NCI-H1417 treated with DMSO at 0.1 percent for 48 hours (cell line): ENCODE results near the gene ADTRP.

Experiments used
- DNase-seq: peaks from one replicate; lab custom pipeline; 2025; lab: John Stamatoyannopoulos, UW

ADTRP gene

GRCh38 chr6:11722805-11723631 is 55.6 kb downstream of the ADTRP start:
- DNase-seq: no peak

- DNase-seq: no peak
These were observed 56.4 kb downstream of the ADTRP start for GRCh38 chr6:11722220-11722619.

DNA sequence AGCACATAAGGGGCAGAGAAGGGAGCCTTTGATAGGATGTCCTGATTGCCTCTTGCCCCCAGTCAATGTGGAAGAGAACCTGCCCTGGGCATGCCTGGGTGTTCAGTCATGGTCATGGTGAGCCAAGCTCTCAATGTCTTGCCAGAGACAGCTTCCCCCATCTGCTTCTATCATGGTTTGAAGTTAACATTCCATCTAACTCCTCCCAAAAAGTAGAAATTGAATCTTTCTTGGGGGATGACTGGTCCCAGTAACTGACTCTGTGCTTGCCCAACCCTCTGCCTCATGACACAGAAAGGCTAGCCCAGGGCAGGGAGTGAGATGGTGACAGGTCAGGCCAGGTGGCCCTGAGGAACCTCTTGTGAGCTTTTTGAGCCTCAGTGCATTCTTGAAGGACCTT is 60.1 kb downstream of the ADTRP start:
- no peak for DNase-seq

DNA sequence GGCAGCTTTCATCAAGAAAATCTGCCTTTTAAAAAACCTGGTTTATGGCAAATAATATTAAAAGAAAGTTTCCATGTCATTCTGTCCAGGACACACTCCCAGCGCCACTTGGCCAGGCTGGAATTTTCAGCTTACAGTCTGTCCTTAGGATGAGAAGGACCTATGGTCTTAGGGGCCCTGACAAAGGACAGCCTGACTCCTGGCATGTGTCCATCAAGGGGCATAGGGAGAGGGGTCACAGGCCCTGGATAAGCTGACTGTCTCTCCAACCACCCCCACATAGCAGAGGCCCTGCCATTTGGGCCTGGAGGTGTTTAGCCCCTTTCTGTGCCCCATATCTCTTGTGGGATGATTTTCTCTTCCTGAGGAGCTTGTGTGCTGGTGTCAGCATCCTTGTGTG is 60.6 kb downstream of the ADTRP start:
- no peak for DNase-seq

DNA sequence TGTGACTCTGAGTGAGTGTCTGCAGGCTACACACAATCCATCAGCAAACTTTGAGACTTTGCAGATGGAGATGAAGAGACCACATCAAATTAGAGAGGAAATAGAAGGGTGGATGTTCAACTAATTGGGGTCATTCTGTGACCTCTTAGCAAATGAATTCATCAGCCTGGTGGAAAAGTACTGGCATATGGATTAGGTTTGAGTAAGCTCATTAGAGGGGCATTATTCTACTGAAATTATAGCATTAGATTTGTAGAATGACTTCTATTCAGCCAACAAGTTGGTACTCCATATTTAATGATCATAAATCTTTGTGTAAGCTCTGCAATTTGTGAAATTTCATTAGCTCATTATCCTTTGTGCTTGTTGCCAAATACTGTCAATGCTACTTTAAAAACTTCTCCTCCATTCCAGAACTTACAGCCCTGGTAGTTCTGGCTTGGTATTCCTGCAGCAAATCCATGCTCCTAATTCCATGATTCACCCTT is 63.8 kb downstream of the ADTRP start:
- DNase-seq: no peak

GRCh38 chr6:11714116-11714797 is 64.3 kb downstream of the ADTRP start:
- no peak for DNase-seq

- no peak for DNase-seq
These were observed 65.8 kb downstream of the ADTRP start for GRCh38 chr6:11712760-11713159.

DNA sequence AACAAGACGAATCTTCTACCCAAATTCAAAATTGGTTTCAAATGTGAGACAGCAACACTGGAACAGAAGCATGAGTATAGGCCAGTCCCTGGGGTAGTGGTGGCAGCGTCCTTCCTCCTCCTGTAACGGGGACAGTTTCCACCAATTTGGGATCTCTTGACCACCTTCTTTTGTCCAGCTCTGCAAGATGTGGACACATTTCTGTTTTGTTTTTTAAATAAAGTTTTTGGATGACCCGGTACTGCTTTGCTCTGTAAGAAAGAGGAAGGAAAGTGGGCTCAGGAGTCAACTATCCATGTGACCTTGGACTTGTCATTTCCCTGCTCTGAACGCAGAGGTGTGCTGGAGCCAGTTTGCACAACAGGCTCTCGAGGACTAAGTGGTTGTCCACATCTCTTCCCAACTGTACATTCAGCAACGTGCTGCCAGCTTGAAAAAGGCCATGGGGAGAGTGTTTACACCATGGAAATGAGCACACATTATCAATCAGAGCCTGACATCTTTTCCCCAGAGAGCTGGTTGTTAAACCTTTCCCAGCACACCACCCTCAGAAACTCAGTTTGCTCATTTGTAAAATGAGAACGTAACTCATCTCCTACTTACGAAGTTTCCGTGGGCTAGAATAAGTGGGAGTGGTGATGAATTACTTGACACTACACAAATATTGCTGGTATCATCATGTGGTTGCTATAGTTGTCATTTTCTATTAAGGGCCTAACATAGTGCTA is 66.5 kb downstream of the ADTRP start:
- DNase-seq: no peak

DNA sequence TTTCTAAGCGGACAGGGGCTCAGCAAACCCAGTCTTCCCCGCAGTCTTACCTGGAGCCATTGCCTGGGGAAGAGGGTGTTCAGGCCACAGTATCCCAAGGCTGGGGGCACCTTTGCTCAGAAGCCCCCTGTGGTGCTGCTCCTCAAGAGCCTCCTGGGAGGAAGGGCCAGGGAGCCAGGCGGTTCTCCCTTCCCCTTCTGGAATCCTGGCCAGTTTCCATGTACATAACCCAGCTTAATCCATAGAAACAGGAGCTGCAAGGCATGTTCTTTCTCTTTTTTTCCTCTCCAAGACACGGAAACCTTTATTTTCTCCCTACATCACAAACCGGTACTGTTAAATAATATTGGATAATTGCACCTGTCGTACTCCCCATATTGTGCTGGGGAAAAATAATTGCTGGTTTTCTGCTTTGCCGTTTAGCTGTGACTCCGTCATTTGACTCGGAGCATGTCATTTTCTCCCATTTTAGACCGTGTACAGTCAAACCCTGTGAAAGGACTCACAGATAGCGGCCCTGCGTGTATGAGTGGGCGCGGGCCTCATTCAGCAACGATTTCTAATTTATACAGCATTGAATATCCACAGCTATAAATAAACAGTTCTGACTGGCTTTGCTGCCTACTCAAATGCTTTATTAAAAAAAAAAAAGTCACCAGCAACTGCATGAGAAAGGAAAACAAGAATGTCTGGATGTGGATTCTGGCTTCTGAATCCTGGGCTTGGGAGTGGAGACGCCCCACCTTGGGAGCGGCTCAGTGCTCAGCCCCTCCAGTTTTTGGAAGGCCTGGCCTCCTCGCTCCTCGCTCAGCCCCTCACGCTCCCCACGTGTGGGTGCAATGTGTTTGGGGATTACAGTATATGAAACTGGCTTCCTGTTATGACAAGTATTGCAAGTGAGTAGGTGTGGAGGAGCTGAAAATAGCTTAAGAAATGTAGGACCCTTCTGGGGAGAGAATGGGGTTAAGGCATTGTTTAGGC is 67.3 kb downstream of the ADTRP start:
- peak; percentile 44 for DNase-seq

GRCh38 chr6:11710311-11710761 is 68.3 kb downstream of the ADTRP start:
- DNase-seq: no peak

DNA sequence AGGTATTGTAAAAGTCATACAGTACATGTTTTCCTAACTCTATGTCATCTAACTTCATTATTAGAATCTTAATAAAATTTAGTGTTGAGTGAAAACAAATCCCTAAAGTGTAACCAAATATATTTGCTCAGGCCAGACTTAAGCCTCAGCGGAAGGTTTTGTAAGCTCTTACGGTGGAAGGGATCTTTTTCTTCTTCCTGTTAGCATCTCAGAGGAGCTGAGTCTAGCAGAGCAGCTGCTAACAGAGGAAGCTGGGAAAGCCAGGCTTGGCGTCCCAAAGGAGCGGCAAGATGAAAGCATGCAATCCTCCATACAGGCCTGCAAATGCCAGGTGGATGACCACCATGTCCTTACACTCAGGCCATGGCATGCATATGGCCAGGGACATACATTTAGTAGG is 72.4 kb downstream of the ADTRP start:
- no peak for DNase-seq

DNA sequence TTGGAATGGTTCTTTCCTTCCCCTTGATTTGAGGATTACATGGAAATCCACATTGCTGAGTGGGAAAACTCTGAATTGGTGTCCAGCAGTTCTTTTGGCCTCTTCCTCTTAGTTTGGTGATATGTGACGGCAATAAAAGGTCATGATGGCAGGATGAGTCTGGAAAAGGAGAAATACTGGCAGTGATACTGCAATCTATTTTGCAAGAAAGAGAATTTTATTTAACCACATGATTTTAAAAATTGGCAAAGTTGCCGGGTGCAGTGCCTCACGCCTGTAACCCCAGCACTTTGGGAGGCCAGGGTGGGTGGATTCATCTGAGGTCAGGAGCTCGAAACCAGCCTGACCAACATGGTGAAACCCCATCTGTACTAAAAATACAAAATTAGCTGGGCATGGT is 73.1 kb downstream of the ADTRP start:
- DNase-seq: no peak

DNA sequence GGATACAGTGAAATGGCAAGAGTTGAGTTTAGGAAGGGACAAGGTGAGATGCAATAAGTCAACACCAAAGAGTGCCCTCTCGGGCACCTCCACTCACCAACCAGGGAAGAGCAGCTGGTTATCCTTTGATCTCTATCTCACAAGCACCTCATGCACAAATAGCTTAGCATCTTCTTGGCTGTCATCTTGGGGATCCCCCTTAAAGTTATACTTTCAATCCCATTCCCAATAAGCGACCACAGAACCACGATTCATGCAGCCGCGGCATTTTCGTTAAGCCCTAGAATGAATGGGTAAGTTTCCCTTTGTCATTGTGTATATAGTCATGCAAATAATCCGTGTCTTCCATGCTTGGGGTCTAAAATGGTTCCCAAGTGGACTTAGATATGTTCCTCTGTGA is 73.5 kb downstream of the ADTRP start:
- no peak for DNase-seq

DNA sequence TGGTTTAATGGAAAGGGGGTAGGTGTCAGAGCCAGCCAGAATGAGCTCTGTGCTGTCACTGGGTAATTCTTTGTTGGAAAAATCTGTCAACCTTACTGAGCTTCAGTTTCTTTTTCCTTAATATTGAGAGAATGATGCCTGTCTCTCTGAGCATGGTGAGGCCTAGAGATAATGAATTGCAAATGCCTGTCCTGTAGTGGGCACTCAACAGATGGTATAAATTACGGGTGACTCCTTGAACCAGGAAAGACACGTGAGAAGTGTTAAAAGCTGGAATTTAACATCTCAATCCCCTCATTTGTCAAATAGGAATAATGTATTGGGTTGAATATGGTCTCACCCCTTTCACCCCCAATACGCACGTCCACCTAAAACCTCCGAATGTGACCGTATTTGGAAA is 74.9 kb downstream of the ADTRP start:
- no peak for DNase-seq

GRCh38 chr6:11702500-11703130 is 76.0 kb downstream of the ADTRP start:
- DNase-seq: no peak

GRCh38 chr6:11702089-11702488 is 76.5 kb downstream of the ADTRP start:
- no peak for DNase-seq

- DNase-seq: no peak
These were observed 77.0 kb downstream of the ADTRP start for GRCh38 chr6:11701573-11701972.

- peak; percentile 23 for DNase-seq
These were observed 78.4 kb downstream of the ADTRP start for GRCh38 chr6:11700118-11700718.

DNA sequence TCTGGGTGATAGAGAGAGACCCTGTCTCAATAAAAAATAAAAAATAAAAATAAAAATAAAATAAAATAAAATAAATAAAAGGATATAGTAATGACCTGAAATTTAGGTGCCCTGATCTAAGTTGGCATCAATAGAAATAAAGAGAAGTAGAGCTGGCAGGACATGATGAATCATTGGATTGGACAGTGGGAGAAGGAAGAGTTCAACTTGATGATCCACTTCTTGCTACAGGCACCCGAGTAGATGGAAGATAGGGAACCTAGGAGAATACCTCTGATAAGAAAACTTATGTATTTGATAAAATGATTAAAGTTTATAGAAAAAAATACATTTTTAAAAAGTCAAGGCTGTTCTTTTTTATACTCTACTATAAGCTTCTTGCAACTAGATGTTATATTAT is 79.0 kb downstream of the ADTRP start:
- no peak for DNase-seq
